ELR (cell line): Measurements from ENCODE around the gene MOCOS.

Experiments
- DNase-seq: peaks from one replicate; pipeline ENCODE4 v3.0.0-alpha.2; 2015; ENCODE audit warnings: low read depth

MOCOS gene

DNA sequence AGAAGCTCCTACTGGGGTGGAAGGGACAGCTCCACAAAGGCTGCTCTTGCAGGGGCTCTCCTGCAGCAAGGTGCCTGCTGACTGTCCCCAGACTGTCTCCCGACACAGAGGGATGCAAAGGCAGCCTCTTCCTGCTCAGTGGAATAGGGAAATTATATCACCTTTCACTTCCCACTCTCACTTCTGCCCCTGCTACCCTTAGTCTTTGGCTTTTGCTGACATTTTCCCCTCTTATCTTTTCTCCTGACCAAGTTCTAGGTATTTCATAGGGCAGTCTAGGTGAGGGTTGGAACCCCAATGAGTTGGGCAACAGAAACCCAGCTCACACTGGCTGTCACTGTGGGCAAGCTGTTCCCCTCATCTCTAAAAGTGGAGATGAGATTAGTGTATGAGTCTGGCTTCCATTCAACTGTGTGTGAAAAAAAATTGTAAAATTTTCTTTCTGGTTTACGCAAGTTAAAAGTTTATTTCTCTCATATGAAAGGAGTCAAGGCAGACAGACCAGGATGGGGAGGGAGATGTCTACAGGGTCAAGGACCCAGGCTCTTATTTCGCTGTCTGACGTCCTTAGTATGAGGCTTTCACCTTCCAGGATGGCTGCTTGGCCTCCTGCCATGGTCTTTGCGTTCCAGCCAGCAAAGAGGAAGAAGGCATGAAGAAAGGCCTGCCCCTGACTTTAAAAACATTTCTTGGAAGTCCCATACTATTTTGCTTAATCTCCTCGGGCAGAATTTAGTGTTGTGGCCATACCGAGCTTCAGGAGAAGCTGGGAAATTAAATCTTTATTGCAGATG lies 7.5 kb upstream of the MOCOS start:
- DNase-seq, result no peak

- no peak for DNase-seq
Measured at GRCh38 chr18:36181441-36181840, 5.9 kb upstream of the MOCOS start.

GRCh38 chr18:36181898-36182506 lies 5.3 kb upstream of the MOCOS start:
- no peak for DNase-seq

DNA sequence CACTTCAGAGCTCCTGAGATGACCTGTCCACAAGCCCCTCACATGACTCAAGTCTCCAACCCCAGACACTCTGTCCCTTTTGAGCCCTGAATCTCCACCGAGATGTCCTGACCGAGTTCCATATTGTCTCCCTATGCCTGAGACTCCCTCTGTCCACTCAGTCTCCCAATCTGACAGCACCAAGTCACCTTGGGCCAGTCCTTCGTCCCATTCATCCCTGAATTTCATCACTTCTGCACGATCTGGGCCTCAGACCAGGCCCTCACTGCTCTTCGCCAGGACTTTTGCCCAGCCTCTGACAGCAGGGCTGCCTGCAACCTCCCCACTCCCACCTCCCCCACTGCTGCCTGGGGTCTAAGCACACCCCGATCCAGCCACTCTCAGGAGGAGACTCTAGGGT lies 4.3 kb upstream of the MOCOS start:
- no peak for DNase-seq

DNA sequence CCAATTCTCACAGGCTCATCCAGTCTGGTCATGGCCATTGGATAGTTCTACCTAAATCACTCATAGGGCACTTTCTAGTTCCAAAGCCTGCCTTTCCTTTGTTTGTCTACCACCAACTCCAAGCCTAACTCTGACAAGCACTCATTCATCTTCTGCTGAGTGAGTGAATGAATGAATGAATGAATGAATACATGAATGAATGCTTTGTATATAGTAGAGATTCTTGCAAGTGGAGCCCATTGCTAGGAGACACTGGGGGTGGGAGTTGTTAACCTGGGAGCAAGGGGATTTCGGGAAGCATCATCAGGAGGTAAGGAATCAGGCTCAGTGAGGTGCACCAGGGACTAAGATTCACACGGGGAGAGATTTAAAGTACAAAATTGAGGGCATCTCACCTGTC lies 3.3 kb upstream of the MOCOS start:
- no peak for DNase-seq

GRCh38 chr18:36185157-36185556 lies 2.1 kb upstream of the MOCOS start:
- no peak for DNase-seq

GRCh38 chr18:36185901-36186460 lies 1.3 kb upstream of the MOCOS start:
- no peak for DNase-seq

DNA sequence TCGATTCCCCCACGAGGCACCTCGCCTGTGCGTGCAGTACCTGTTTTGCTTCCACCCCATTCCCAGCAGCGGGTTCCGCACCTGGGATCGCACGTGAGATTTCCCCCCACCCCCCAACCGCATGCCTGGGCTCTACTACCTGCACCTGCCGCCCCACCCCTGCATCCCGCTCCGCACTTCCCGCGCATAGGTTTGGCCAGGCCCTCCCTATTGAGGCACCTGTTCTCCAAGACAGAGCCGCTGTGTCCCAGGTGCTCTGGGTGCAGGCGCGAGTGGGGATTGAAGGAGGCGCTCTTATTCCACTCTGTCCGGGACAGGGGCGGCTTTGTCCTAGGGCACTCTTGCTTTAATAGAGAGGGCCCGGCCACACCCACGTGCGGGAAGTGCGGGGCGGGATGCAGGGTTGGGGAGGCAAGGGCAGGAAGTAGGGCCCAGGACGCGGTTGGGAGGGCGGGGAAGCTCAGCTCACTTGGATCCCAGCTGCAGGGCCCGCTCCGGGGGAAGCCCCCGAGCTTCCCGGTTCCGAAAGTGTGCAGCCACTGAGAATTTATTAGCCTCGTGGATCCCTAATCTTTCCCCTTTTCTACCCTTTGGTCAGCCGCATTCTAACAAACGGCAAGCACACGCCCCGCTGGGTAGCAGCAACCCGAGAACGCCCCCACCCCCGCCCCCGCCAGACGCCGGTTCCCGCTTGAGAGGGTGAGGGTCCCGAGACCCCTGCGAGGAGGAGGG lies 670 bp upstream of the MOCOS start:
- peak; percentile 56 for DNase-seq

GRCh38 chr18:36187826-36188721 lies 777 bp downstream of the MOCOS start:
- peak; percentile 52 for DNase-seq

- no peak for DNase-seq
Measured at GRCh38 chr18:36188916-36189315, 1.6 kb downstream of the MOCOS start.

DNA sequence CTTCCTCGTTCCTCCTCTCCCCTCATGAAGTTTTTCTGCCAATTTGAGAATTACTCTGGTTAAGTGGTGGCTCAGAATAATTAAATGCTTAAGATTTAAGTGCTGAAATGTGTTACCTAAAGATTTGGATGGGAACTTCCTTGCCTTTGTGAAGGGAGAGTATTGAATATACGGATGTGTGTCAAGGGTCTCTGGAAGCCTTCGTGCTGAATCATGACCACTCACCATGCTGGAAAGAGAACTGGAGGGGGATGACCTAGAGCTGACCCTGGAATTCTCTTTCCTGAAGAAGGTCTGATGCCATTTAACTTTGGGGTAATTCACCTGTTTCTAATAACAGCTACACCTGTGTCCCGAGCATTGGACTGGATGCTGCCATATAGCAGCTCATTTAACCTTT lies 2.2 kb downstream of the MOCOS start:
- DNase-seq, result no peak

GRCh38 chr18:36191286-36191685 lies 4.0 kb downstream of the MOCOS start:
- DNase-seq, result no peak

DNA sequence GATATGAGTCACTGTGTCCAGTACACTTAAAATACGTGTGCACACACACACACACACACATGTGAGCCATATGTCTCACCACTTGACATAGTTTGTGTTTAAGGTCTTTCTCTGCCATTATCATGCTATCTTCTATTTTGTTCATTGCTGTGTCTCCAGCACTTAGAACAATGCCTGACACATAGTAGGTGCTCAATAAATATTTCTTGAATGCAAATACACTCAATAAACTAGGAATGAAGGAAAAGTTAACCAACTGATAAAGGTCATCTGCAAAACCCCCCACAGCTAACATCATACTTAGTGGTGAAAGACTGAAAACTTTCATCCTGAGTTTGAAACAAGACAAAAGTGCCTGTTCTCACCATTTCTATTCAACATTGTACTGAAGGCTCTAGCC lies 4.4 kb downstream of the MOCOS start:
- DNase-seq, result no peak

- no peak for DNase-seq
Measured at GRCh38 chr18:36194600-36195315, 7.5 kb downstream of the MOCOS start.

- no peak for DNase-seq
Measured at GRCh38 chr18:36195427-36196122, 8.3 kb downstream of the MOCOS start.

- DNase-seq, result no peak
Measured at GRCh38 chr18:36196238-36196995, 9.1 kb downstream of the MOCOS start.

- DNase-seq, result no peak
Measured at GRCh38 chr18:36197511-36198166, 10.3 kb downstream of the MOCOS start.

DNA sequence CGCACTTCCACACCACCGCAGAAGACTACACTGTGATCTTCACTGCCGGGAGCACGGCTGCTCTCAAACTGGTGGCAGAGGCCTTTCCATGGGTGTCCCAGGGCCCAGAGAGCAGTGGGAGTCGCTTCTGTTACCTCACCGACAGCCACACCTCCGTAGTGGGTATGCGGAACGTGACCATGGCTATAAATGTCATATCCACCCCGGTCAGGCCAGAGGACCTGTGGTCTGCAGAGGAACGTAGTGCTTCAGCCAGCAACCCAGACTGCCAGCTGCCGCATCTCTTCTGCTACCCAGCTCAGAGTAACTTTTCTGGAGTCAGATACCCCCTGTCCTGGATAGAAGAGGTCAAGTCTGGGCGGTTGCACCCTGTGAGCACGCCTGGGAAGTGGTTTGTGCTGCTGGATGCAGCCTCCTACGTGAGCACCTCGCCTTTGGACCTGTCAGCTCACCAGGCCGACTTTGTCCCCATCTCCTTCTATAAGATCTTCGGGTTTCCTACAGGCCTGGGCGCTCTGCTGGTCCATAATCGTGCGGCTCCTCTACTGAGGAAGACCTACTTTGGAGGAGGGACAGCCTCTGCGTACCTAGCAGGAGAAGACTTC lies 12.5 kb downstream of the MOCOS start:
- no peak for DNase-seq

DNA sequence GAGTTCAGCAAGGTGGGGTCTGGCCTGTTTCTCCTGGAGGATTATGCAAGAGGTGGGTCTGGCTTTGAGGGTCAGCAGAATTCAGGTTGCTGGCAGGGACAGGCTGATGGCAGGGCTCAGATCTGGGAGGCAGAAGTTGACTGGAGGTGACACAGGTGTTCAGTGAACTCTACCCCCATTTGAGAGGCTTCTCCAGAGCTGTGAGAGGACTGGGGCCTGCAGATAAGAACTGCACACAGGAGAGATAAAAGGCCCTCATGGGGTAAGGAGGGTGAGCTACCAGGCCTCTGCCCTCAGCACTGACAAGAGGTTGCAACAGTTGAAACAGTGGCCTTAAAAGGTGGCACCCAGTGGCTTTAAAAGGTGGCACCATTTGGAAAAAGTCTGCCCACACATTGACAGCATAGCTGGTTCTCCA lies 13.1 kb downstream of the MOCOS start:
- DNase-seq, result no peak
